Measurements from ENCODE around the gene CFAP69.
A peak's percentile ranks its signal among the peaks of the same experiment; 100 is the strongest.

CFAP69 gene

DNA sequence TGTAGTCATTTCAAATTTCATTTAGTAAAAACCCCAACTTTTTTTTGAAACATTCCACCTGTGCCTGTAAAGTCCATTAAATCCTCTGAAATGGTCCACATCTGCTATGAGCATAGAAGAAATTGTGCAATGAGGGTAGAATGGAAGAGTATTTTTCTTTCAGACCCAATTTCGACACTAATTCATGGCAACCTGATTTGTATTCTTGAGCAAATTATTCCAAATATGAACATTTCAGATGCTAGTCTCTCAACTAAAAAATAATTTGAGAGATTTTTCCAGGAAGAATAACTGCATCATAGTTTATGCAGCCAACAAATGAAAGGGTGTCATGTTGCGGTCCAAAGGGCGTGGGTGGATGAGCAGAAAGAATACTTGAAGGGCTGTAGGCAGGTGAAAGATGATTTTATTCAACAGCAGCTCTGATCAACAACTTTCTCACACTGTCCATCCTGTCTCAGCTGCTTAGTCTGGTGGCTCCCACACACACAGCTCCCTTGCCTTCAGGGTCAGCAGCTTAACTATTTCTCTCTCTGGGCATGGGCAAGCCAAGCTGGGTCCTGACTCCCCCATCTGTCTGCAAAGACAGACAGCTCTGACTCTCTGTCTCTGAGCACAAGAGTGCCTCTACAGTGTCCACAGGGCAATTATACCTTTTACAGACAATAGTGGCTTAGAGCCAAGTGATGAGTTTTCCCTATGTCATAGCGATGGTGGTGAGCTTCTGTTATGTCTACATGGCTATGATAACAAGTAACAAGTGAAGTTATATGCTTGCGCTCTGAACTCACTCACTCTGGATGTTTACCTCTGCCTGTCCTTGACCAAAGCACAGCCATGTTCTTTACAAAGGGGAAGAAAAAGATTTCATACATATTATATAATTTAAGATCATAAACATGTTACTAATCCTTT, 21.9 kb upstream of the CFAP69 start:
- Histone ChIP-seq H3K4me3 (ENCODE audit: low read length) (no peak overlapping the region), H3K9ac (ENCODE audit: low read length) (no peak overlapping the region), H3K36me3 (ENCODE audit: control insufficient read depth, insufficient read depth, low read length) (no peaks in the 10 kb centered on the region), H3K27me3 (ENCODE audit: control insufficient read depth, insufficient read depth, low read length) (no peaks in the 10 kb centered on the region), H3K4me1 (ENCODE audit: control insufficient read depth, insufficient read depth, low read length) (no peaks in the 10 kb centered on the region), H3K27ac (ENCODE audit: low read depth, low read length) (peak overlapping the region; percentile 33)

DNA sequence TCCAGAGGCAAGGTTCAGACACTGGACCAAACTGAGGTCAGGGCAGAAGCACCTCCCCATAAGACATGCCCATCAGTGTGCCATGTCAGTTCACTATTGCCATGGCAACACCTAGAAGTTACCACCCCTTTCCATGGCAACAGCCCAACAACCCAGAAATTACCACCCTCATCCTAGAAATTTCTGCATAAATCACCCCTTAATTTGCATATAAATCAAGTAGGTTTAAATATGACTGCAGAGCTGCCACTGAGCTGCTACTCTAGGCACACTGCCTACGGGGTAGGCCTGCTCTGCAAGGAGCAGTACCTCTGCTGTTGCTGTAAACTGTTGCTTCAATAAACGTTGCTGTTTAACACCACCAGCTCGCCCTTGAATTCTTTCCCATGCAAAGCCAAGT, 20.8 kb upstream of the CFAP69 start:
- Histone ChIP-seq H3K27ac (ENCODE audit: low read depth, low read length) (no peak overlapping the region), H3K4me3 (ENCODE audit: low read length) (no peak overlapping the region), H3K9ac (ENCODE audit: low read length) (no peak overlapping the region), H3K4me1 (ENCODE audit: control insufficient read depth, insufficient read depth, low read length) (no peaks in the 10 kb centered on the region), H3K36me3 (ENCODE audit: control insufficient read depth, insufficient read depth, low read length) (no peaks in the 10 kb centered on the region), H3K27me3 (ENCODE audit: control insufficient read depth, insufficient read depth, low read length) (no peaks in the 10 kb centered on the region)

DNA sequence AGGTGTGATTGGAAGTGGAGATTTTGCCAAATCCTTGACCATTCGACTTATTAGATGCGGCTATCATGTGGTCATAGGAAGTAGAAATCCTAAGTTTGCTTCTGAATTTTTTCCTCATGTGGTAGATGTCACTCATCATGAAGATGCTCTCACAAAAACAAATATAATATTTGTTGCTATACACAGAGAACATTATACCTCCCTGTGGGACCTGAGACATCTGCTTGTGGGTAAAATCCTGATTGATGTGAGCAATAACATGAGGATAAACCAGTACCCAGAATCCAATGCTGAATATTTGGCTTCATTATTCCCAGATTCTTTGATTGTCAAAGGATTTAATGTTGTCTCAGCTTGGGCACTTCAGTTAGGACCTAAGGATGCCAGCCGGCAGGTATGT, 19.8 kb upstream of the CFAP69 start:
- Histone ChIP-seq H3K9ac (ENCODE audit: low read length) (no peak overlapping the region), H3K4me3 (ENCODE audit: low read length) (no peak overlapping the region), H3K27ac (ENCODE audit: low read depth, low read length) (no peak overlapping the region), H3K36me3 (ENCODE audit: control insufficient read depth, insufficient read depth, low read length) (no peaks in the 10 kb centered on the region), H3K4me1 (ENCODE audit: control insufficient read depth, insufficient read depth, low read length) (no peaks in the 10 kb centered on the region), H3K27me3 (ENCODE audit: control insufficient read depth, insufficient read depth, low read length) (no peaks in the 10 kb centered on the region)

DNA sequence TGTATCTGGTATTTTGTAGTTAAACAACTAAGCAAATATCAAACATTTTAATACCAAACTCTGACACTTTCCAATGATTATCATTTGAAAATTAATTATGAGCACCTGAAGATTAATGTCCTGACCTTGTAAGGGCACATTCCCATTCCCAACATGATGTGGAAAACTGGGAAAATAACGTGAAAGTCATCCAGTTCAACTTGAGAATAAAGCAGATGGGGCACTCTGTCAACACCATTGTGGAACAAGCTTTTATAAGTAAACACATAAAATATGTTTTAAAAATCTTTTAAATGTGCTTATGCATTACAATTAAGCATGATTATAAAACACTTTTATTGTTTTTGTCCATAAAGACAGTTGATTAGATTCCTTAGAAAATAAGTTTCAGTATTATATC, 19.4 kb upstream of the CFAP69 start:
- no peak overlapping the region for H3K4me3 ChIP-seq (ENCODE audit: low read length)
- no peak overlapping the region for H3K9ac ChIP-seq (ENCODE audit: low read length)
- H3K27me3 ChIP-seq (ENCODE audit: control insufficient read depth, insufficient read depth, low read length): no peaks in the 10 kb centered on the region
- H3K4me1 ChIP-seq (ENCODE audit: control insufficient read depth, insufficient read depth, low read length): no peaks in the 10 kb centered on the region
- no peaks in the 10 kb centered on the region for H3K36me3 ChIP-seq (ENCODE audit: control insufficient read depth, insufficient read depth, low read length)
- H3K27ac ChIP-seq (ENCODE audit: low read depth, low read length): no peak overlapping the region

DNA sequence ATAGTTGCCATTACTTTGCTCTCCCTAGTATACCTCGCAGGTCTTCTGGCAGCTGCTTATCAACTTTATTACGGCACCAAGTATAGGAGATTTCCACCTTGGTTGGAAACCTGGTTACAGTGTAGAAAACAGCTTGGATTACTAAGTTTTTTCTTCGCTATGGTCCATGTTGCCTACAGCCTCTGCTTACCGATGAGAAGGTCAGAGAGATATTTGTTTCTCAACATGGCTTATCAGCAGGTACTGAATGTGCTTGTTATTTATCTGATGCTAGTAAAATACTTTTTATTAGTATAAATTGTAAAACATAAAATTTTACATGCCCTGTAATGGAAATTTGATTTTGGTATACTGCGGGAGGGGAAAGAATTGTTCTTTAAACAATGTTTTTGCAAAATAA, 17.7 kb upstream of the CFAP69 start:
- H3K9ac ChIP-seq (ENCODE audit: low read length): no peak overlapping the region
- no peaks in the 10 kb centered on the region for H3K36me3 ChIP-seq (ENCODE audit: control insufficient read depth, insufficient read depth, low read length)
- H3K4me3 ChIP-seq (ENCODE audit: low read length): no peak overlapping the region
- H3K27me3 ChIP-seq (ENCODE audit: control insufficient read depth, insufficient read depth, low read length): no peaks in the 10 kb centered on the region
- H3K4me1 ChIP-seq (ENCODE audit: control insufficient read depth, insufficient read depth, low read length): no peaks in the 10 kb centered on the region
- no peak overlapping the region for H3K27ac ChIP-seq (ENCODE audit: low read depth, low read length)

DNA sequence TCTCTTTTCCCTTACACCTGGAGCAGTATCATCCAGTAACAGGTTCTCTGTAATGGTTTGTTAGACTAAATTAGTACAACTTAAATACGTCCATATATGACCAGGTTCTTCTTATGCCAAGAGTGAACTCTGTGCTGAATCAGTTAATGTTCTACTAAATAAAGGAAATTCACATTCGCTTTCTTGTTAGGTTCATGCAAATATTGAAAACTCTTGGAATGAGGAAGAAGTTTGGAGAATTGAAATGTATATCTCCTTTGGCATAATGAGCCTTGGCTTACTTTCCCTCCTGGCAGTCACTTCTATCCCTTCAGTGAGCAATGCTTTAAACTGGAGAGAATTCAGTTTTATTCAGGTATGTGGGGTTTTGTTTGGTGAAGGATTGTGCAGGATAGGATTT, 15.3 kb upstream of the CFAP69 start:
- Histone ChIP-seq H3K27ac (ENCODE audit: low read depth, low read length) (no peak overlapping the region), H3K4me3 (ENCODE audit: low read length) (no peak overlapping the region), H3K36me3 (ENCODE audit: control insufficient read depth, insufficient read depth, low read length) (no peaks in the 10 kb centered on the region), H3K9ac (ENCODE audit: low read length) (no peak overlapping the region), H3K27me3 (ENCODE audit: control insufficient read depth, insufficient read depth, low read length) (no peaks in the 10 kb centered on the region), H3K4me1 (ENCODE audit: control insufficient read depth, insufficient read depth, low read length) (no peaks in the 10 kb centered on the region)

DNA sequence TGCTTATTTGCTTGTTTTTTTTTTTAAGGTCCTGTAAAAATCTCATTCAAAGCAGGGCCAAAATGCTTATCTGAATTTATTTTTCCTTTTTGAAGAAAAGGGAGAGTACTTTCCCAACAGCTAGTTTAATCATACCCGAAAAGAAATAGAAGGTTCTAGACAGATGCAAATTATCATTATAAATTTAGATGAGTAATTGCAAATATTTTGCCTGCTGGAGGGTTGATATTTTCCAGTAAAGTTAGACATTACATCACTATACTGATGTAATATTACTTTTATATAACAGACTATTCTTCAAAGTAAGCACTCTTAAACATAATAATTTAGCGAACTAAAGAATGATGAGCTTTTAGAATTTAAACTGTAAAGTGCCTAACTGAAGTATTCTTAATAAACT, 14.1 kb upstream of the CFAP69 start:
- no peak overlapping the region for H3K9ac ChIP-seq (ENCODE audit: low read length)
- no peak overlapping the region for H3K27ac ChIP-seq (ENCODE audit: low read depth, low read length)
- H3K27me3 ChIP-seq (ENCODE audit: control insufficient read depth, insufficient read depth, low read length): no peaks in the 10 kb centered on the region
- no peaks in the 10 kb centered on the region for H3K36me3 ChIP-seq (ENCODE audit: control insufficient read depth, insufficient read depth, low read length)
- H3K4me3 ChIP-seq (ENCODE audit: low read length): no peak overlapping the region
- H3K4me1 ChIP-seq (ENCODE audit: control insufficient read depth, insufficient read depth, low read length): no peaks in the 10 kb centered on the region

DNA sequence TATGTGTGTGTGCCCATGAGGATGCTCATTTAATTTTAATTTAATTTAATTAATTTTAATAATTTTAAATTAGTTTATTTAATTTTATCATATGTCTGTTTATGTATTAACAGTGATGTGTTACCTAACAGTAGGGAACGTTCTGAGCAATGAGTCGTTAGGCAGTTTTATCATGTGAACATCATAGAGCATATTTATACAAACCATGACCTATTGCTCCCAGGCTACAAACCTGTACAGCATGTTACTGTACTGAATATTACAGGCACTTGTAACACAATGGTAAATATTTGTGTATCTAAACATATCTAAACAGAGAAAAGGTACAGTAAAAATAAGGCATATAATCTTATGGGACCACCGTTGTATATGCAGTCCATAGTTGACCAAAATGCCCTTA, 13.7 kb upstream of the CFAP69 start:
- H3K36me3 ChIP-seq (ENCODE audit: control insufficient read depth, insufficient read depth, low read length): no peaks in the 10 kb centered on the region
- H3K4me3 ChIP-seq (ENCODE audit: low read length): no peak overlapping the region
- H3K27me3 ChIP-seq (ENCODE audit: control insufficient read depth, insufficient read depth, low read length): no peaks in the 10 kb centered on the region
- H3K4me1 ChIP-seq (ENCODE audit: control insufficient read depth, insufficient read depth, low read length): no peaks in the 10 kb centered on the region
- no peak overlapping the region for H3K9ac ChIP-seq (ENCODE audit: low read length)
- no peak overlapping the region for H3K27ac ChIP-seq (ENCODE audit: low read depth, low read length)

DNA sequence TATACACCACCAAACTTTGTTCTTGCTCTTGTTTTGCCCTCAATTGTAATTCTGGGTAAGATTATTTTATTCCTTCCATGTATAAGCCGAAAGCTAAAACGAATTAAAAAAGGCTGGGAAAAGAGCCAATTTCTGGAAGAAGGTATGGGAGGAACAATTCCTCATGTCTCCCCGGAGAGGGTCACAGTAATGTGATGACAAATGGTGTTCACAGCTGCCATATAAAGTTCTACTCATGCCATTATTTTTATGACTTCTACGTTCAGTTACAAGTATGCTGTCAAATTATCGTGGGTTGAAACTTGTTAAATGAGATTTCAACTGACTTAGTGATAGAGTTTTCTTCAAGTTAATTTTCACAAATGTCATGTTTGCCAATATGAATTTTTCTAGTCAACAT, 12.5 kb upstream of the CFAP69 start:
- no peaks in the 10 kb centered on the region for H3K27me3 ChIP-seq (ENCODE audit: control insufficient read depth, insufficient read depth, low read length)
- H3K4me3 ChIP-seq (ENCODE audit: low read length): no peak overlapping the region
- H3K4me1 ChIP-seq (ENCODE audit: control insufficient read depth, insufficient read depth, low read length): no peaks in the 10 kb centered on the region
- H3K27ac ChIP-seq (ENCODE audit: low read depth, low read length): no peak overlapping the region
- no peak overlapping the region for H3K9ac ChIP-seq (ENCODE audit: low read length)
- no peaks in the 10 kb centered on the region for H3K36me3 ChIP-seq (ENCODE audit: control insufficient read depth, insufficient read depth, low read length)

DNA sequence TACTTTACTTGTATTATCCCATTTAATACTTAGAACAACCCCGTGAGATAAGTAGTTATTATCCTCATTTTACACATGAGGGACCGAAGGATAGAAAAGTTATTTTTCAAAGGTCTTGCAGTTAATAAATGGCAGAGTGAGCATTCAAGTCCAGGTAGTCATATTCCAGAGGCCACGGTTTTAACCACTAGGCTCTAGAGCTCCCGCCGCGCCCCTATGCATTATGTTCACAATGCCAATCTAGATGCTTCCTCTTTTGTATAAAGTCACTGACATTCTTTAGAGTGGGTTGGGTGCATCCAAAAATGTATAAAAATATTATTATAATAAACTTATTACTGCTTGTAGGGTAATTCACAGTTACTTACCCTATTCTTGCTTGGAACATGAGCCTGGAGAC, 11.4 kb upstream of the CFAP69 start:
- no peak overlapping the region for H3K27ac ChIP-seq (ENCODE audit: low read depth, low read length)

DNA sequence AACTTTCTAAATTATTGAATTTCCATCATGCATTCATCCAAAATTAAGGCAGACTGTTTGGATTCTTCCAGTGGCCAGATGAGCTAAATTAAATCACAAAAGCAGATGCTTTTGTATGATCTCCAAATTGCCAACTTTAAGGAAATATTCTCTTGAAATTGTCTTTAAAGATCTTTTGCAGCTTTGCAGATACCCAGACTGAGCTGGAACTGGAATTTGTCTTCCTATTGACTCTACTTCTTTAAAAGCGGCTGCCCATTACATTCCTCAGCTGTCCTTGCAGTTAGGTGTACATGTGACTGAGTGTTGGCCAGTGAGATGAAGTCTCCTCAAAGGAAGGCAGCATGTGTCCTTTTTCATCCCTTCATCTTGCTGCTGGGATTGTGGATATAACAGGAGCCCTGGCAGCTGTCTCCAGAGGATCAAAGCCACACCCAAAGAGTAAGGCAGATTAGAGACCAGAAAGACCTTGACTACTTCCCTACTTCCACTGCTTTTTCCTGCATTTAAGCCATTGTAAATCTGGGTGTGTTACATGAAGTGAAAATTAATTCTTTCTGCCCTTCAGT, 8.2 kb upstream of the CFAP69 start:
- Histone ChIP-seq H3K9ac (ENCODE audit: low read length) (no peak overlapping the region), H3K27me3 (ENCODE audit: control insufficient read depth, insufficient read depth, low read length) (no peaks in the 10 kb centered on the region), H3K4me1 (ENCODE audit: control insufficient read depth, insufficient read depth, low read length) (no peaks in the 10 kb centered on the region), H3K36me3 (ENCODE audit: control insufficient read depth, insufficient read depth, low read length) (no peaks in the 10 kb centered on the region), H3K27ac (ENCODE audit: low read depth, low read length) (no peak overlapping the region), H3K4me3 (ENCODE audit: low read length) (no peak overlapping the region)

More for the DNA sequence above, 11.4 kb upstream of the CFAP69 start:
- Histone ChIP-seq H3K27me3 (ENCODE audit: control insufficient read depth, insufficient read depth, low read length) (no peaks in the 10 kb centered on the region), H3K9ac (ENCODE audit: low read length) (no peak overlapping the region), H3K36me3 (ENCODE audit: control insufficient read depth, insufficient read depth, low read length) (no peaks in the 10 kb centered on the region), H3K4me3 (ENCODE audit: low read length) (no peak overlapping the region), H3K4me1 (ENCODE audit: control insufficient read depth, insufficient read depth, low read length) (no peaks in the 10 kb centered on the region)

DNA sequence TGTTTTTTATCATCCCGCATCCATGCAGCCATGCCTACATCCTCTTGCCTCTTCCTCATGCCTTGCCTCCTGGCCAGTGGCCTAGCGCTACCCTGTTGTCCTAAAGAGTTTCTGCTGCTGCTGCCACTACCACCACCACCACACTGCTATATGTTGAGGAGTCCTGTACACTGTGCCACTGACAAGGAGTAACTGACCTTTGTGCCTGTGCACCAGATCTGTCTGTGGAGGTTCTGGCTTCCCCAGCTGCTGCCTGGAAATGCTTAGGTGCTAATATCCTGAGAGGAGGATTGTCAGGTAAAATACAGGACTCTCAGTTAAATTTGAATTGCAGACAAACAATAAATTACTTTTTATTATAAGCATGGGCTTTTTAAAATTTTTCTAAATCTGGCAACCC, 7.0 kb upstream of the CFAP69 start:
- H3K4me3 ChIP-seq (ENCODE audit: low read length): no peak overlapping the region
- H3K27ac ChIP-seq (ENCODE audit: low read depth, low read length): no peak overlapping the region
- no peaks in the 10 kb centered on the region for H3K4me1 ChIP-seq (ENCODE audit: control insufficient read depth, insufficient read depth, low read length)
- H3K36me3 ChIP-seq (ENCODE audit: control insufficient read depth, insufficient read depth, low read length): no peaks in the 10 kb centered on the region
- H3K27me3 ChIP-seq (ENCODE audit: control insufficient read depth, insufficient read depth, low read length): no peaks in the 10 kb centered on the region
- no peak overlapping the region for H3K9ac ChIP-seq (ENCODE audit: low read length)

DNA sequence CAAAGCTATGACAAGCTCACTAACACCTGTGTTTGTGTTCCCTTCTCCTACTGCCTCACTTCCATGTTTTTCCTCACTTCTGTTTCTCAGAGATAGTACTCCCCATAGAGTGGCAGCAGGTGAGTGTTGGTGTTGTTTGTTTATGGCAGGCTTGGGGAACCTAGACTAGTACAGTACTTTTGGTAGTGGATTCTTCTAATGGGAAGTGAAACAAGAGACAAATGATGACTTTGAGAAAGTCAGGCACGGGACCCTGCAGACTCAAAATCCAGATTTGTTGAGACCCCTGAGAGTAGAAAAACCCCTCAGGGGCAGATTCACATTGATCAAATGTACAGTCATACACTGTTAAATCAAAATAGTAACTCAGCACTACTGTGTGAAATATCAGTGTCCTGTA, 6.4 kb upstream of the CFAP69 start:
- no peak overlapping the region for H3K4me3 ChIP-seq (ENCODE audit: low read length)
- no peaks in the 10 kb centered on the region for H3K36me3 ChIP-seq (ENCODE audit: control insufficient read depth, insufficient read depth, low read length)
- H3K4me1 ChIP-seq (ENCODE audit: control insufficient read depth, insufficient read depth, low read length): no peaks in the 10 kb centered on the region
- no peaks in the 10 kb centered on the region for H3K27me3 ChIP-seq (ENCODE audit: control insufficient read depth, insufficient read depth, low read length)
- no peak overlapping the region for H3K9ac ChIP-seq (ENCODE audit: low read length)
- H3K27ac ChIP-seq (ENCODE audit: low read depth, low read length): no peak overlapping the region

Measured in rectal smooth muscle tissue (tissue), 1 donor.